Suprapubic skin (tissue), 3 donors: ENCODE results near the gene HOXB3.

Experiments used
- CTCF ChIP-seq, 2 donors: fragments of 200-600 bp in 1 of 2; fragments of 450-650 bp in 1 of 2; sonication (generic) in 1 of 2; IDR thresholded peaks; one replicate each; pipeline ENCODE4 v1.5.1; 2016 to 2019; ENCODE audit warnings: antibody characterized with exemption in 2 of 2, mild to moderate bottlenecking in 1 of 2, moderate library complexity in 1 of 2
- EP300 ChIP-seq: sonication (generic); formaldehyde crosslinking; IDR thresholded peaks from one replicate; pipeline ENCODE4 v1.6.1; 2017; ENCODE audit warnings: antibody characterized with exemption
- POLR2A ChIP-seq, 2 donors: fragments of 450-650 bp; IDR thresholded peaks; one replicate each; pipeline ENCODE4 v1.6.1; 2017; ENCODE audit warnings: antibody characterized with exemption in 2 of 2, mild to moderate bottlenecking in 2 of 2, moderate library complexity in 2 of 2

GRCh38 chr17:48596000-48596734 lies 6.1 kb upstream of the HOXB3 start:
- TF ChIP-seq EP300, result no peak
- TF ChIP-seq CTCF (IDR thresholded peaks at IDR 0.05), result no peak
- no peak for TF ChIP-seq POLR2A (IDR thresholded peaks at IDR 0.05)
